Thyroid gland (tissue), 4 donors: Measurements from ENCODE around the gene RANBP9. TPM values are rescaled to one million over a fixed set of nuclear protein-coding genes. Genes with fewer than 3 reads are reported as not detected.

Experiments used
- DNase-seq, 2 donors: peaks; one replicate each; pipeline ENCODE4 v3.0.0-alpha.2; 2019
- H3K27ac ChIP-seq, 3 donors: fragments of 200-600 bp; sonication (generic); 1 replicate in 2 of 3; 2 replicates in 1 of 3; pipeline ENCODE4 v1.5.1; 2016 to 2019; ENCODE audit warnings: mild to moderate bottlenecking in 1 of 3, moderate library complexity in 1 of 3
- H3K27me3 ChIP-seq: fragments of 200-600 bp; sonication (generic); one replicate; pipeline ENCODE4 v1.5.1; 2019
- H3K36me3 ChIP-seq, 2 donors: fragments of 200-600 bp; sonication (generic); one replicate each; pipeline ENCODE4 v1.5.1; 2016 to 2019
- H3K4me1 ChIP-seq, 2 donors: fragments of 200-600 bp; sonication (generic); one replicate each; pipeline ENCODE4 v1.5.1; 2017 to 2019
- H3K4me3 ChIP-seq, 3 donors: fragments of 200-600 bp; sonication (generic); replicated peaks in 1 of 3; 1 replicate in 2 of 3; 2 replicates in 1 of 3; pipeline ENCODE4 v1.5.1; 2016; ENCODE audit warnings: mild to moderate bottlenecking in 1 of 3
- H3K9me3 ChIP-seq: fragments of 200-600 bp; sonication (generic); one replicate; pipeline ENCODE4 v1.5.1; 2017
- CTCF ChIP-seq, 6 experiments: fragments of 200-600 bp in 3 of 6; fragments of 450-650 bp in 3 of 6; sonication (generic) in 3 of 6; IDR thresholded peaks; one replicate each; pipeline ENCODE4 v1.5.1; 2016 to 2019; ENCODE audit warnings: antibody characterized with exemption in 6 of 6, mild to moderate bottlenecking in 2 of 6, inconsistent platforms in 1 of 6, moderate library complexity in 1 of 6
- POLR2A ChIP-seq, 2 donors: fragments of 450-650 bp; IDR thresholded peaks; one replicate each; pipeline ENCODE4 v1.6.1; 2017; ENCODE audit warnings: antibody characterized with exemption in 2 of 2, mild to moderate bottlenecking in 2 of 2, moderate library complexity in 1 of 2
- WGBS, 2 donors: methylation state at CpG; one replicate each; pipeline ENCODE4 v1.1.5; 2017; 5-methylcytosine and 5-hydroxymethylcytosine counted together
- intact Hi-C: fragments of 100-400 bp; cut with DNase I; formaldehyde crosslinking; loops from one replicate; pipeline ENCODE4 v1.15.1; 2023
- total RNA-seq, 4 donors: library from RNA; depleted of rRNA; stranded (reverse); fragments of >200 nt; gene quantifications; one replicate each; pipeline ENCODE4 v1.2.3, GENCODE V29; 2016

Gene RANBP9
- total RNA-seq: 10 to 100 TPM; 26.8 to 42.6 (median 32.4) TPM

- 0 to 1% methylated on average over 6 to 33 of the region's 102 CpGs for WGBS, 2 donors
- H3K4me3 ChIP-seq: peak within 1 kb of the TSS; percentile 42 to 72 (median 68)
- no peaks in the 10 kb centered on the region for H3K9me3 ChIP-seq
- TF ChIP-seq CTCF (IDR thresholded peaks at IDR 0.05): peak in 1 of 6 experiments; percentile 11
- peak in 1 of 2 donors; percentile 81 for TF ChIP-seq POLR2A (IDR thresholded peaks at IDR 0.05)
- no peaks in the 10 kb centered on the region for H3K27me3 ChIP-seq
- no peaks in the 10 kb centered on the region for H3K36me3 ChIP-seq
- peaks cover 15 to 20% of the 10 kb centered on the region in 2 donors for H3K4me1 ChIP-seq
- peak within 1 kb of the TSS; percentile 89 to 97 (median 97) for H3K27ac ChIP-seq
- intact Hi-C loops: loop anchor here (5.0 kb wide), 2 partner anchors 95 to 100 kb away; partner anchors contain the start of genes MCUR1 and NOL7
- DNase-seq: peak; percentile 90 to 91
Observed at GRCh38 chr6:13711733-13712598, at the start of gene RANBP9. TSS of gene RANBP9 (minus strand) at chr6:13711835. CDS start at chr6:13711505, 330 bp downstream.

GRCh38 chr6:13760307-13761304 lies 49.0 kb upstream of the RANBP9 start:
- WGBS, 2 donors: 74 to 75% methylated on average over 11 of the region's 11 CpGs
- peaks cover 5 to 17% of the 10 kb centered on the region in 2 donors for H3K4me1 ChIP-seq
- DNase-seq: no peak
- no peak overlapping the region for H3K4me3 ChIP-seq
- no peaks in the 10 kb centered on the region for H3K27me3 ChIP-seq
- H3K36me3 ChIP-seq: no peaks in the 10 kb centered on the region
- H3K9me3 ChIP-seq: no peaks in the 10 kb centered on the region
- TF ChIP-seq POLR2A (IDR thresholded peaks at IDR 0.05) (no peak), CTCF (IDR thresholded peaks at IDR 0.05) (no peak)
- peak overlapping the region in 1 of 3 donors; percentile 17 for H3K27ac ChIP-seq
- intact Hi-C loops: no loop called here

- Histone ChIP-seq H3K27ac (no peak overlapping the region), H3K4me3 (no peak overlapping the region), H3K36me3 (no peaks in the 10 kb centered on the region), H3K27me3 (no peaks in the 10 kb centered on the region), H3K9me3 (no peaks in the 10 kb centered on the region), H3K4me1 (peaks cover 5 to 17% of the 10 kb centered on the region in 2 donors)
- TF ChIP-seq POLR2A (IDR thresholded peaks at IDR 0.05) (no peak), CTCF (IDR thresholded peaks at IDR 0.05) (no peak)
- no peak for DNase-seq
- 97 to 99% methylated on average over 6 of the region's 6 CpGs for WGBS, 2 donors
- intact Hi-C loops: no loop called here
Observed at GRCh38 chr6:13759025-13759424, 47.4 kb upstream of the RANBP9 start.

GRCh38 chr6:13754644-13755043 lies 43.0 kb upstream of the RANBP9 start:
- intact Hi-C loops: no loop called here
- Histone ChIP-seq H3K4me3 (no peak overlapping the region), H3K27ac (no peak overlapping the region), H3K9me3 (no peaks in the 10 kb centered on the region), H3K36me3 (no peaks in the 10 kb centered on the region), H3K27me3 (no peaks in the 10 kb centered on the region), H3K4me1 (no peaks in the 10 kb centered on the region)
- no peak for DNase-seq
- 92 to 96% methylated on average over 2 of the region's 2 CpGs for WGBS, 2 donors
- TF ChIP-seq POLR2A (IDR thresholded peaks at IDR 0.05) (no peak), CTCF (IDR thresholded peaks at IDR 0.05) (no peak)
